Trophoblast cell (in vitro differentiated cells and primary cell): Measurements from ENCODE around the gene CYTH1.

Experiments
- DNase-seq, 2 donors: peaks; one replicate each; pipeline ENCODE4 v3.0.0-alpha.2; 2016
- H2AFZ ChIP-seq: 2 replicates; pipeline ENCODE4 v1.6.1; 2013; ENCODE audit warnings: low read length, moderate library complexity, mild to moderate bottlenecking; ENCODE audit not compliant: insufficient read depth, poor library complexity
- H2AK5ac ChIP-seq: 2 replicates; pipeline ENCODE4 v1.6.1; 2013; ENCODE audit warnings: mild to moderate bottlenecking, low read length
- H2BK120ac ChIP-seq: 2 replicates; pipeline ENCODE4 v1.6.1; 2013; ENCODE audit warnings: low read length, mild to moderate bottlenecking, moderate library complexity; ENCODE audit not compliant: insufficient read depth, poor library complexity
- H2BK12ac ChIP-seq: 2 replicates; pipeline ENCODE4 v1.6.1; 2013; ENCODE audit warnings: mild to moderate bottlenecking, low read length, moderate library complexity
- H2BK5ac ChIP-seq: 2 replicates; pipeline ENCODE4 v1.6.1; 2013; ENCODE audit warnings: low read length, low read depth, moderate library complexity, mild to moderate bottlenecking; ENCODE audit not compliant: poor library complexity
- H3K14ac ChIP-seq: 2 replicates; pipeline ENCODE4 v1.6.1; 2013; ENCODE audit warnings: mild to moderate bottlenecking, low read length
- H3K18ac ChIP-seq: 2 replicates; pipeline ENCODE4 v1.6.1; 2013; ENCODE audit warnings: mild to moderate bottlenecking, low read length
- H3K23ac ChIP-seq: 2 replicates; pipeline ENCODE4 v1.6.1; 2013; ENCODE audit warnings: low read length
- H3K27ac ChIP-seq: 2 replicates; pipeline ENCODE4 v1.5.1; 2013; ENCODE audit warnings: low read depth, mild to moderate bottlenecking, inconsistent platforms, low read length, moderate library complexity
- H3K27me3 ChIP-seq: 2 replicates; pipeline ENCODE4 v1.6.1; 2013; ENCODE audit warnings: inconsistent platforms, mild to moderate bottlenecking, low read length, moderate library complexity; ENCODE audit not compliant: insufficient read depth
- H3K36me3 ChIP-seq, 2 experiments: 1 replicate in 1 of 2; 2 replicates in 1 of 2; pipeline ENCODE4 v1.6.1; 2013; ENCODE audit warnings: low read length in 2 of 2, mild to moderate bottlenecking in 2 of 2, moderate library complexity in 1 of 2; ENCODE audit not compliant: insufficient read depth in 2 of 2, control insufficient read depth in 1 of 2
- H3K4ac ChIP-seq: 2 replicates; pipeline ENCODE4 v1.6.1; 2013; ENCODE audit warnings: low read depth, mild to moderate bottlenecking, low read length, moderate library complexity
- H3K4me1 ChIP-seq, 2 experiments: 1 replicate in 1 of 2; 2 replicates in 1 of 2; pipeline ENCODE4 v1.6.1; 2013; ENCODE audit warnings: low read length in 2 of 2, mild to moderate bottlenecking in 2 of 2, moderate library complexity in 1 of 2; ENCODE audit not compliant: insufficient read depth in 2 of 2, control insufficient read depth in 1 of 2
- H3K4me2 ChIP-seq: 2 replicates; pipeline ENCODE4 v1.6.1; 2013; ENCODE audit warnings: inconsistent platforms, mild to moderate bottlenecking, low read length, moderate library complexity
- H3K4me3 ChIP-seq: 2 replicates; pipeline ENCODE4 v1.5.1; 2013; ENCODE audit warnings: mild to moderate bottlenecking, low read depth, low read length, inconsistent platforms
- H3K79me1 ChIP-seq: one replicate; pipeline ENCODE4 v1.6.1; 2013; ENCODE audit warnings: low read length
- H3K79me2 ChIP-seq: 2 replicates; pipeline ENCODE4 v1.6.1; 2013; ENCODE audit warnings: low read length, mild to moderate bottlenecking; ENCODE audit not compliant: control insufficient read depth, insufficient read depth, poor library complexity
- H3K9ac ChIP-seq: 2 replicates; pipeline ENCODE4 v1.6.1; 2013; ENCODE audit warnings: mild to moderate bottlenecking, low read length
- H3K9me3 ChIP-seq: 2 replicates; pipeline ENCODE4 v1.6.1; 2013; ENCODE audit warnings: low read depth, mild to moderate bottlenecking, control low read depth, inconsistent platforms, low read length; ENCODE audit not compliant: insufficient read depth
- H4K12ac ChIP-seq: 2 replicates; pipeline ENCODE4 v1.6.1; 2013; ENCODE audit warnings: low read depth, mild to moderate bottlenecking, low read length, moderate library complexity
- H4K8ac ChIP-seq: 2 replicates; pipeline ENCODE4 v1.6.1; 2013; ENCODE audit warnings: low read depth, mild to moderate bottlenecking, low read length, moderate library complexity
- H4K91ac ChIP-seq: one replicate; pipeline ENCODE4 v1.6.1; 2013; ENCODE audit warnings: low read depth, mild to moderate bottlenecking, low read length, moderate library complexity
- WGBS: extraction: QIAGEN DNeasy Blood & Tissue Kit; methylation state at CpG from one replicate; pipeline ENCODE4 v1.1.7; 2013; ENCODE audit warnings: missing lambda C conversion rate; ENCODE audit not compliant: insufficient read length, insufficient coverage; ENCODE audit errors: extremely low coverage; 5-methylcytosine and 5-hydroxymethylcytosine counted together

The CYTH1 gene

DNA sequence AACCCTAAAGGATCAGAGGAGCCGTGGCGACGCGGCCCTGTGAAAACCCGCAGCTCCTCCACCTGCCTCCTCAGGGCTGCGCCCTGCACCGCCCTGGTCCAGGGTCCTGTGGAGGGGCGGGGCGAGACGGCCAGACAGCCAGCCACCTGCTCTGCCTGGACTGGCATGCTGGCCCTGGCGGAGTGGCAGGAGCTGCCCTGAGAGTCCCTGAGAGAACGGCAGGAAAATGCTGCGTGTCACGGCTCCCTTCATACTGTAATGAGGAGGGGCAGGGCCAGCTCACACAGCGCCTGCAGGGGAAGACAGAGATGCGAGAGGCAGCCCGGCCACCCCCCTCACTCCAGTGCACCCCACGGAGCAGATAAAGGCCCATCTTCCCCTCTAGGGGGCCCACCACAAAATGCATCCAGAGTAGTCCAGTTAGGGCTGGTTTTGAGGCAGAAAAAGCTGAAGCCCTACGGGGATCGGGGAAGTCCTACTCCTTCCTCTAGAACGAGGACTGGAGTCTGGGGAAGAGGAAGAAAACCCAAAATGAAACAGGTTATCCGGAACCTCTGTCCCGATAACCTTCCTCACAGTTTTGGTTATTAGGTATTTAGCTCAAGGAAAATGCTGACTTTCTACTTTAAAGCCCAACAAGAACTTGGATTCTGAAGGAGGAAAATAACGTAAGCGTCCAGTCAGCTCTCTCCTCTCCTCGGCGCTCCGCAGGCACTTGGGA is 107.3 kb downstream of the CYTH1 start:
- Histone ChIP-seq H3K36me3 (peaks cover 30 to 42% of the 10 kb centered on the region in 2 experiments), H4K8ac (no peak overlapping the region), H3K4me2 (no peak overlapping the region), H2AK5ac (no peak overlapping the region), H2BK5ac (no peak overlapping the region), H3K23ac (no peak overlapping the region), H3K27ac (no peak overlapping the region), H2BK120ac (no peak overlapping the region), H4K91ac (no peak overlapping the region), H2BK12ac (no peak overlapping the region), H3K4me3 (no peak overlapping the region), H3K9me3 (no peaks in the 10 kb centered on the region), H3K79me1 (no peaks in the 10 kb centered on the region), H2AFZ (no peak overlapping the region), H3K27me3 (no peaks in the 10 kb centered on the region), H3K18ac (no peak overlapping the region), H4K12ac (no peak overlapping the region), H3K4ac (no peak overlapping the region), H3K4me1 (peaks cover 0 to 3% of the 10 kb centered on the region in 2 experiments), H3K9ac (no peak overlapping the region), H3K14ac (no peak overlapping the region), H3K79me2 (no peaks in the 10 kb centered on the region)
- no CpG with 5 or more reads among the region's 28 CpGs for WGBS
- no peak for DNase-seq

DNA sequence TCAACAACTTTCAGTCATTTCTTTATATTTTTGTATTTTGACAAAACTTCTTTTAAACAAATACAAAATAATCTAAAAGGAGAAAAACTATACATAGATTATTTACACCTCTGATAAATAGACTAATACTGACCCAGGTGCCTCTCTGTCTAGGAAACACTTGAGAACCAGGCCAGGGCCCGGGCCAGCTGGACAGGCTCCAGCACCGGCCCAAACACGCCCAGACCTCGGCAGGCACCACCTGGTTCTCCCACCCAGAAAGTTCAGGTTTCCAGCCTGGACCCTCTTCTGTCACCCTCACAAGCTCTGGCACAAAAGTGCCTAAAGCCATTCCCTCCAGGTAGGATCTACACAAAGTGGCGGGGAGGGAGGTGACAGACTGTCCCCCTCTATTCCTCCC is 107.9 kb downstream of the CYTH1 start:
- Histone ChIP-seq H3K4me3 (no peak overlapping the region), H4K8ac (no peak overlapping the region), H3K4me1 (peaks cover 0 to 3% of the 10 kb centered on the region in 2 experiments), H3K18ac (no peak overlapping the region), H2BK5ac (no peak overlapping the region), H3K14ac (no peak overlapping the region), H3K27me3 (no peaks in the 10 kb centered on the region), H4K12ac (no peak overlapping the region), H3K79me1 (no peaks in the 10 kb centered on the region), H4K91ac (no peak overlapping the region), H2BK12ac (no peak overlapping the region), H3K4me2 (no peak overlapping the region), H3K79me2 (no peaks in the 10 kb centered on the region), H3K23ac (no peak overlapping the region), H3K9ac (no peak overlapping the region), H3K4ac (no peak overlapping the region), H2AK5ac (no peak overlapping the region), H3K27ac (no peak overlapping the region), H3K36me3 (peaks cover 29 to 36% of the 10 kb centered on the region in 2 experiments), H2AFZ (no peak overlapping the region), H3K9me3 (no peaks in the 10 kb centered on the region), H2BK120ac (no peak overlapping the region)
- no peak for DNase-seq
- WGBS: no CpG with 5 or more reads among the region's 5 CpGs

DNA sequence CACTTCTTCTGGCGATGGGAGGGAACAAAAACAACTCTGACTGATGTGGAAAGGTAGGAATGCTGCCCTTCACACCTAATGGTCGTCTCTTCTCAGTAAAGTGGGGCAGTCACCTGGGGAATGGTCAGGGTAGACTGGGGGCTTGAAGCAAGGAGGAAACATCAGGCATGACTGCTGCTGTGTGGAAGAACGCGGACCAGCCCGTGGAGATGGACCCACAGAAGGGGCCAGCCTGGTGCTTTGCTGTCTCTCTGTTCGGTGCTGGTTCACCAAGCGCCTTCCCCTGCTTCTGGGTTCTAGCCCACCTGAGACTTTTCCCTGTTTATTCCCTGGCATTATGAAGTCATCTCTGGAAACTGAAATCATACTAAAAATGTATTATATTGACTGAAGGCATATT is 108.7 kb downstream of the CYTH1 start:
- Histone ChIP-seq H3K18ac (no peak overlapping the region), H4K12ac (no peak overlapping the region)
- no CpG with 5 or more reads among the region's 7 CpGs for WGBS

DNA sequence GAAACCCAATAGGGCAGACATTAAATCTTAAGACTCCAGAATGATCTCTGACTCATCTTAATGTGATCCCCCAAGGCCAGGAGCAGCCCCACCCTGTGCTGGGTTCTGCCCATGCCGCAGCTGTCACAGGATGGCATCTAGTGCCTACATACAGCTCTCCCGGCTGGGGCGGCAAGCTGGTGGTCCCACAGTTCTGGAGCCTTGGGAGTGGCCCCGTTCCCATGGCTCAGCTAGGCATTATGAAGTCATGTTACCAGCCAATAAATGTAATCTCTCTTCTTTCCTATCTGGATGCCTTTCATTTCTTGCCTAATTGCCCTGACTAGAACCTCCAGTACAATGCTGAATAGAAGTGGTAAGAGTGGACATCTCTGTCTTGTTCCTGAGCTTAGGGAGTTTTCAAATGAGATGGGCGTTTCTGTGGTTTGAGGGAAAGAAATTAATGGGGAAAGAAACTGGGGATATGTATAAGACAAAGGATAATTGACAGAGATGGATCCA is 109.2 kb downstream of the CYTH1 start:
- H2BK5ac ChIP-seq: no peak overlapping the region
- no peak overlapping the region for H4K91ac ChIP-seq
- no peak overlapping the region for H3K4me3 ChIP-seq
- H3K14ac ChIP-seq: no peak overlapping the region
- peaks cover 0 to 3% of the 10 kb centered on the region in 2 experiments for H3K4me1 ChIP-seq
- no peaks in the 10 kb centered on the region for H3K27me3 ChIP-seq
- H3K23ac ChIP-seq: no peak overlapping the region
- H3K9me3 ChIP-seq: no peaks in the 10 kb centered on the region
- H3K27ac ChIP-seq: no peak overlapping the region
- H2AK5ac ChIP-seq: no peak overlapping the region
- H2AFZ ChIP-seq: no peak overlapping the region
- no peaks in the 10 kb centered on the region for H3K79me1 ChIP-seq
- H3K4ac ChIP-seq: no peak overlapping the region
- no peaks in the 10 kb centered on the region for H3K79me2 ChIP-seq
- no peak overlapping the region for H2BK12ac ChIP-seq
- WGBS: no CpG with 5 or more reads among the region's 5 CpGs
- H3K18ac ChIP-seq: no peak overlapping the region
- H3K36me3 ChIP-seq: peaks cover 28 to 29% of the 10 kb centered on the region in 2 experiments
- no peak overlapping the region for H2BK120ac ChIP-seq
- peak in 1 of 2 donors; percentile 10 for DNase-seq
- H3K4me2 ChIP-seq: no peak overlapping the region
- no peak overlapping the region for H4K12ac ChIP-seq
- H4K8ac ChIP-seq: no peak overlapping the region
- H3K9ac ChIP-seq: no peak overlapping the region

More for the DNA sequence above, 108.7 kb downstream of the CYTH1 start:
- no peak overlapping the region for H2BK5ac ChIP-seq
- no peaks in the 10 kb centered on the region for H3K79me2 ChIP-seq
- no peaks in the 10 kb centered on the region for H3K9me3 ChIP-seq
- no peak overlapping the region for H2BK12ac ChIP-seq
- no peak overlapping the region for H3K9ac ChIP-seq
- peaks cover 0 to 3% of the 10 kb centered on the region in 2 experiments for H3K4me1 ChIP-seq
- H3K14ac ChIP-seq: no peak overlapping the region
- no peak overlapping the region for H2AFZ ChIP-seq
- no peak overlapping the region for H3K4ac ChIP-seq
- no peak overlapping the region for H2AK5ac ChIP-seq
- peaks cover 29 to 30% of the 10 kb centered on the region in 2 experiments for H3K36me3 ChIP-seq
- no peaks in the 10 kb centered on the region for H3K79me1 ChIP-seq
- no peak overlapping the region for H2BK120ac ChIP-seq
- H3K23ac ChIP-seq: no peak overlapping the region
- no peak overlapping the region for H3K27ac ChIP-seq
- no peak overlapping the region for H3K4me3 ChIP-seq
- DNase-seq: no peak
- H4K91ac ChIP-seq: no peak overlapping the region
- H4K8ac ChIP-seq: no peak overlapping the region
- H3K27me3 ChIP-seq: no peaks in the 10 kb centered on the region
- H3K4me2 ChIP-seq: no peak overlapping the region
